ENCODE measurements around the gene LYPD8.

LYPD8 gene

DNA sequence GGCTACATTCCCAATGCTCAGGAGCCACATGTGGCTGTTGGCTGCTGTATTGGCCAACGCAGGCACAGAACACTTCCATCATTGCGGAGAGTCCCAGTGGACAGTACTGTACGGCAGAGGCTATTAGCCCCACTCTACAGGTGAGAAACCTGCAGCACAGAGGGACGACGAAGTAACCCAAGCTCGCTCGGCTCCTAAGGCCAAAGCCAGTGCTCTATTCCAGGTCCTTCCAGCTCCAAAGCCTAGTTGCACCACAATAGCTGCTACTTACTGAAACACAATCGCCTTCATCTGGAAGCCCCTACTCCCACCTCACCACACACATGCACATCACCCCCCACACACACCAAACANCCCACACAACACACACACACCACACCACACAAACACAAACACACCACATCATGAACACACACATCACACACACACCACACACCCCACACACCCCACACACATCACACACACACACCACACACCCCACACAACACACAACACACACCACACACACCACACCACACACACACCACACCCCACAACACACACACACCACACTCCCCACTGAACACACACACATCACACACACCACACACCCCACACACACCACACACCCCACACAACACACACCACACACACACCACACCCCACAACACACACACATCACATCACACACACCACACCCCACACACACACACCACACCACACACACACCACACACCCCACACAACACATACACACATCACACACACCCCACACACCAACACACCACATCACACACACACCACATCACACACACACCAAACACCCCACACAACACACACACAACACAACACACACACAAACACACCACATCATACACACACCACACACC lies 3.2 kb downstream of the LYPD8 start:
- TF ChIP-seq, protein P1, sequence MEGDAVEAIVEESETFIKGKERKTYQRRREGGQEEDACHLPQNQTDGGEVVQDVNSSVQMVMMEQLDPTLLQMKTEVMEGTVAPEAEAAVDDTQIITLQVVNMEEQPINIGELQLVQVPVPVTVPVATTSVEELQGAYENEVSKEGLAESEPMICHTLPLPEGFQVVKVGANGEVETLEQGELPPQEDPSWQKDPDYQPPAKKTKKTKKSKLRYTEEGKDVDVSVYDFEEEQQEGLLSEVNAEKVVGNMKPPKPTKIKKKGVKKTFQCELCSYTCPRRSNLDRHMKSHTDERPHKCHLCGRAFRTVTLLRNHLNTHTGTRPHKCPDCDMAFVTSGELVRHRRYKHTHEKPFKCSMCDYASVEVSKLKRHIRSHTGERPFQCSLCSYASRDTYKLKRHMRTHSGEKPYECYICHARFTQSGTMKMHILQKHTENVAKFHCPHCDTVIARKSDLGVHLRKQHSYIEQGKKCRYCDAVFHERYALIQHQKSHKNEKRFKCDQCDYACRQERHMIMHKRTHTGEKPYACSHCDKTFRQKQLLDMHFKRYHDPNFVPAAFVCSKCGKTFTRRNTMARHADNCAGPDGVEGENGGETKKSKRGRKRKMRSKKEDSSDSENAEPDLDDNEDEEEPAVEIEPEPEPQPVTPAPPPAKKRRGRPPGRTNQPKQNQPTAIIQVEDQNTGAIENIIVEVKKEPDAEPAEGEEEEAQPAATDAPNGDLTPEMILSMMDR (IDR thresholded peaks at IDR 0.05; ENCODE audit: insufficient read depth, low read length, poor library complexity, severe bottlenecking), result no peak
- no peak for TF ChIP-seq EZH2phosphoT487 (conservative IDR thresholded peaks at IDR 0.05; ENCODE audit: low read length)
- Histone ChIP-seq H3K4me3 (ENCODE audit: insufficient read depth, low read length, poor library complexity, severe bottlenecking) (no peak overlapping the region), H3K9ac (ENCODE audit: low read length) (no peak overlapping the region), H3K9me2 (replicated peaks; ENCODE audit: insufficient read depth, low read length) (no peaks in the 10 kb centered on the region), H3K4me2 (ENCODE audit: low read depth, low read length, poor library complexity, severe bottlenecking) (no peak overlapping the region), H4K20me1 (ENCODE audit: low read depth, low read length) (no peaks in the 10 kb centered on the region), H3K27ac (ENCODE audit: low read depth, low read length) (no peak overlapping the region), H3K79me2 (ENCODE audit: insufficient read depth, low read length) (no peaks in the 10 kb centered on the region), H2AFZ (ENCODE audit: low read depth, low read length, severe bottlenecking) (no peak overlapping the region), H3F3A (ENCODE audit: insufficient read depth) (no peaks in the 10 kb centered on the region), H3K27me3 (ENCODE audit: low read length) (no peaks in the 10 kb centered on the region), H3K9me3 (ENCODE audit: insufficient read depth, low read length) (peaks cover 14% of the 10 kb centered on the region; the same call in 1 of the 2 replicates), H3K36me3 (ENCODE audit: low read length) (no peaks in the 10 kb centered on the region)

DNA sequence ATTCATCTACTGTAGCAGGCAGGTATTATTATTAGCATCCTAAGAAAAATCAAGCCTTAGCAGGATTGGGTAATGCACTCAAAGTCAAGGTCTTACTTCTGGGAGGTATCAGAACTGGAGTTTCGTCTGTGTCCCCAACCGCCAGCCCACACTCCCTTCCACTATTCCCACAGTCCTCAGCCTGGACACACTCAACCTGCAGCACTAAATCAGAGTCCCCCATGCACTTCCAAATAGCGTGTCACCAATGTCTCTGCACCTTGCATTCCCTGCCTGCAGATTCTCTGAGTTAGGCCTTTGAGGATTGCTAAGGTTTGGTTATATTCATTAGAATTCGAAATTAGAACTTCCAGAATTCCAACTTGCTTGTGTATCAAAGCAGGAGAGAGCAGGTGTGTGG lies 3.9 kb downstream of the LYPD8 start:
- Histone ChIP-seq H3K36me3 (ENCODE audit: low read length) (no peaks in the 10 kb centered on the region), H4K20me1 (ENCODE audit: low read depth, low read length) (no peaks in the 10 kb centered on the region), H3F3A (ENCODE audit: insufficient read depth) (no peaks in the 10 kb centered on the region), H3K4me3 (ENCODE audit: insufficient read depth, low read length, poor library complexity, severe bottlenecking) (no peak overlapping the region), H3K27ac (ENCODE audit: low read depth, low read length) (no peak overlapping the region), H3K4me2 (ENCODE audit: low read depth, low read length, poor library complexity, severe bottlenecking) (no peak overlapping the region), H3K9me2 (replicated peaks; ENCODE audit: insufficient read depth, low read length) (no peaks in the 10 kb centered on the region), H2AFZ (ENCODE audit: low read depth, low read length, severe bottlenecking) (no peak overlapping the region), H3K9me3 (ENCODE audit: insufficient read depth, low read length) (peaks cover 14% of the 10 kb centered on the region; the same call in 1 of the 2 replicates), H3K27me3 (ENCODE audit: low read length) (no peaks in the 10 kb centered on the region), H3K9ac (ENCODE audit: low read length) (no peak overlapping the region), H3K79me2 (ENCODE audit: insufficient read depth, low read length) (no peaks in the 10 kb centered on the region)
- TF ChIP-seq, protein P1 (IDR thresholded peaks at IDR 0.05; ENCODE audit: insufficient read depth, low read length, poor library complexity, severe bottlenecking), result no peak
- TF ChIP-seq EZH2phosphoT487 (conservative IDR thresholded peaks at IDR 0.05; ENCODE audit: low read length), result no peak

DNA sequence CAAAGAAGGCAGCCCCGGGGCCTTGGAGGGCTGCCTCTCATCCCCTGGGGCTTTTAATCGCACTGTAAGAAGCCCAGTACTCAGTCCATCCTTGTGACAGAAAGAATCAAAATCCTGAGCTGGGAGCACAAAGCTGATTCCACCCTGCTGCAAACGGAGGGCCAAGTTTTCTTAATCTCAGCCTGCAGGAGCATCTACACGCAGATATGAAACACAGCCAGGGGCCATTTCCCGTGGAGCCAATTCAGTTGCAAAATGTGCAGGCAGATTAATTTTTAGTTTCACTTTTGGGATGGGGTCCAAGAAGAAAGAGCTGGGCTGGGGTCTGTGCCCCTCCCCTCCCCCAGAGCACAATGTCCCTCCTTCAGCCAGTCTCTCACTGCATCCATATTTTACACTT lies 4.4 kb downstream of the LYPD8 start:
- Histone ChIP-seq H3K27ac (ENCODE audit: low read depth, low read length) (no peak overlapping the region), H3K4me2 (ENCODE audit: low read depth, low read length, poor library complexity, severe bottlenecking) (no peak overlapping the region), H2AFZ (ENCODE audit: low read depth, low read length, severe bottlenecking) (no peak overlapping the region), H3K4me3 (ENCODE audit: insufficient read depth, low read length, poor library complexity, severe bottlenecking) (no peak overlapping the region), H3K36me3 (ENCODE audit: low read length) (no peaks in the 10 kb centered on the region), H3F3A (ENCODE audit: insufficient read depth) (no peaks in the 10 kb centered on the region), H3K79me2 (ENCODE audit: insufficient read depth, low read length) (no peaks in the 10 kb centered on the region), H3K9me2 (replicated peaks; ENCODE audit: insufficient read depth, low read length) (no peaks in the 10 kb centered on the region), H4K20me1 (ENCODE audit: low read depth, low read length) (no peaks in the 10 kb centered on the region), H3K27me3 (ENCODE audit: low read length) (no peaks in the 10 kb centered on the region), H3K9me3 (ENCODE audit: insufficient read depth, low read length) (peaks cover 14% of the 10 kb centered on the region; the same call in 1 of the 2 replicates), H3K9ac (ENCODE audit: low read length) (no peak overlapping the region)
- no peak for TF ChIP-seq EZH2phosphoT487 (conservative IDR thresholded peaks at IDR 0.05; ENCODE audit: low read length)
- TF ChIP-seq, protein P1 (IDR thresholded peaks at IDR 0.05; ENCODE audit: insufficient read depth, low read length, poor library complexity, severe bottlenecking), result no peak
